NB4 (cell line): Measurements from ENCODE around the gene CFAP97D1.

Experiments used
- CTCF ChIP-seq: IDR thresholded peaks from one replicate; pipeline ENCODE4 v1.5.1; 2012; ENCODE audit warnings: low read depth, low read length
- MYC ChIP-seq: IDR thresholded peaks from 2 replicates; pipeline ENCODE4 v1.6.1; 2011; ENCODE audit warnings: low read depth, low read length
- POLR2A ChIP-seq: IDR thresholded peaks from 2 replicates; pipeline ENCODE4 v1.6.1; 2011; ENCODE audit warnings: mild to moderate bottlenecking; ENCODE audit not compliant: insufficient read length; ENCODE audit errors: extremely low read depth

GRCh38 chr17:43813386-43813785 lies 33.2 kb downstream of the CFAP97D1 start:
- TF ChIP-seq POLR2A (no peak), CTCF (no peak), MYC (no peak)
